PC-9 (cell line): ENCODE results near the gene CDT1. TPM values are rescaled to one million over a fixed set of nuclear protein-coding genes. Genes with fewer than 3 reads are reported as not detected.

Experiments
- BruUV-seq: library from RNA; stranded (reverse); fragments of 400-500 nt; replicated peaks from 2 replicates; lab custom pipeline; 2021; lab: Mats Ljungman, UMichigan
- CTCF ChIA-PET: fragments of 300-600 bp; sonication (Branson Sonifier 250); formaldehyde crosslinking; loops from one replicate; lab custom pipeline; 2022; ENCODE audit warnings: antibody characterized with exemption; lab: Charles Lee
- POLR2A ChIA-PET: fragments of 300-600 bp; sonication (Branson Sonifier 250); formaldehyde crosslinking; loops from one replicate; lab custom pipeline; 2022; ENCODE audit warnings: antibody characterized with exemption; ENCODE audit not compliant: unreplicated experiment; lab: Charles Lee
- DNase-seq, 2 experiments: peaks; one replicate each; pipeline versions ENCODE4 v3.0.0 to v3.0.0-alpha.2; 2015 to 2022; ENCODE audit warnings: mixed read lengths in 1 of 2
- H2AFZ ChIP-seq: fragments of 200-600 bp; sonication (generic); 2 replicates; pipeline ENCODE4 v1.8.1; 2017; ENCODE audit warnings: antibody characterized with exemption
- H3F3A ChIP-seq: fragments of 200-600 bp; sonication (generic); 2 replicates; pipeline ENCODE4 v1.8.1; 2017; ENCODE audit warnings: antibody characterized with exemption, mild to moderate bottlenecking, low read depth; ENCODE audit not compliant: insufficient read depth
- H3K27ac ChIP-seq: fragments of 200-600 bp; sonication (generic); 2 replicates; pipeline ENCODE4 v1.6.1; 2016; ENCODE audit warnings: mixed run types
- H3K27me3 ChIP-seq: fragments of 200-600 bp; sonication (generic); 2 replicates; pipeline ENCODE4 v1.6.1; 2016; ENCODE audit warnings: low read depth, mixed run types; ENCODE audit not compliant: insufficient read depth
- H3K36me3 ChIP-seq: fragments of 200-600 bp; sonication (generic); 2 replicates; pipeline ENCODE4 v1.6.1; 2016; ENCODE audit warnings: low read depth, mixed run types
- H3K4me1 ChIP-seq: fragments of 200-600 bp; sonication (generic); replicated peaks from 2 replicates; pipeline ENCODE4 v1.6.1; 2016; ENCODE audit warnings: mixed run types; ENCODE audit not compliant: insufficient read depth
- H3K4me2 ChIP-seq: fragments of 200-600 bp; sonication (generic); 2 replicates; pipeline ENCODE4 v1.6.1; 2017; ENCODE audit warnings: mixed run types
- H3K4me3 ChIP-seq: fragments of 200-600 bp; sonication (generic); 2 replicates; pipeline ENCODE4 v1.6.1; 2016; ENCODE audit warnings: mixed run types
- H3K79me2 ChIP-seq: fragments of 200-600 bp; sonication (generic); 2 replicates; pipeline ENCODE4 v1.6.1; 2017; ENCODE audit warnings: low read depth, mixed run types
- H3K9me2 ChIP-seq: fragments of 200-600 bp; sonication (generic); 2 replicates; pipeline ENCODE4 v1.8.1; 2017; ENCODE audit warnings: mild to moderate bottlenecking; ENCODE audit not compliant: insufficient read depth
- H3K9me3 ChIP-seq: fragments of 200-600 bp; sonication (generic); 2 replicates; pipeline ENCODE4 v1.8.1; 2016; ENCODE audit warnings: low read depth; ENCODE audit not compliant: insufficient read depth
- H4K20me1 ChIP-seq: fragments of 200-600 bp; sonication (generic); 2 replicates; pipeline ENCODE4 v1.8.1; 2017; ENCODE audit not compliant: insufficient read depth
- CTCF ChIP-seq: fragments of 200-600 bp; sonication (generic); conservative IDR thresholded peaks from 2 replicates; pipeline ENCODE4 v1.6.1; 2017; ENCODE audit warnings: mixed run types, antibody characterized with exemption, mild to moderate bottlenecking, moderate library complexity
- EZH2 ChIP-seq: fragments of 200-600 bp; sonication (generic); IDR thresholded peaks from 2 replicates; pipeline ENCODE4 v1.8.0; 2017; ENCODE audit warnings: antibody characterized with exemption, low read depth
- intact Hi-C: fragments of 100-400 bp; cut with micrococcal nuclease; formaldehyde crosslinking; loops from one replicate; pipeline ENCODE4 v1.10.0; 2022; ENCODE audit not compliant: unreplicated experiment
- total RNA-seq: library from RNA; stranded (reverse); gene quantifications from 2 replicates; pipeline ENCODE4 v1.2.3, GENCODE V29; 2021

CDT1 gene
- total RNA-seq, 1 experiment from 2014 or later, result 73.2 TPM

DNA sequence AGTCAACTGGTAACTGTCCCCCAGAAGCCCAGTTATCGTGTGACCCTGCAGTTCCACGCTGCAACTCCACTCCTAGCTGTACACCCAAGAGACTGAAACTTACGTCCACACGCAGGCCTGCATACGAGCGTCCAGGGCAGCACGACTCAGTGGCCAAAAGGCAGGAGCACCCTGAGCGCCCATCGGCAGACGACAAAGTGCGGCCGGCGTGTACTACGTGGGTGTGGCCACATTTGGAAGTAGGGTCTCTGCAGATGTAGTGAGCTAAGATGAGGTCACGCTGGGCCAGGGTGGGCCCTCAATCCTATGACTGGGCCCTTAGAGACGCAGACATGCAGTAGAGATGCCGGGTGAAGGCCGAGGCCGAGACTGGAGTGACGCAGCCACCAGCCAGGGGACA, 39.7 kb downstream of the CDT1 start:
- no peaks in the 10 kb centered on the region for H3K9me3 ChIP-seq
- H3K4me2 ChIP-seq, result no peak overlapping the region
- no peaks in the 10 kb centered on the region for H3K4me1 ChIP-seq
- H3K79me2 ChIP-seq, result no peaks in the 10 kb centered on the region
- no peaks in the 10 kb centered on the region for H3K27me3 ChIP-seq
- POLR2A ChIA-PET, result no interaction called here
- no peak overlapping the region for H2AFZ ChIP-seq
- no peak overlapping the region for H3K27ac ChIP-seq
- BruUV-seq, result no TSS peak
- H3K4me3 ChIP-seq, result no peak overlapping the region
- CTCF ChIA-PET, result no interaction called here
- intact Hi-C loops, result no loop called here
- no peak for TF ChIP-seq EZH2
- TF ChIP-seq CTCF, result no peak
- no peaks in the 10 kb centered on the region for H3F3A ChIP-seq
- H3K36me3 ChIP-seq, result no peaks in the 10 kb centered on the region
- no peaks in the 10 kb centered on the region for H3K9me2 ChIP-seq
- no peak for DNase-seq
- H4K20me1 ChIP-seq, result no peaks in the 10 kb centered on the region

DNA sequence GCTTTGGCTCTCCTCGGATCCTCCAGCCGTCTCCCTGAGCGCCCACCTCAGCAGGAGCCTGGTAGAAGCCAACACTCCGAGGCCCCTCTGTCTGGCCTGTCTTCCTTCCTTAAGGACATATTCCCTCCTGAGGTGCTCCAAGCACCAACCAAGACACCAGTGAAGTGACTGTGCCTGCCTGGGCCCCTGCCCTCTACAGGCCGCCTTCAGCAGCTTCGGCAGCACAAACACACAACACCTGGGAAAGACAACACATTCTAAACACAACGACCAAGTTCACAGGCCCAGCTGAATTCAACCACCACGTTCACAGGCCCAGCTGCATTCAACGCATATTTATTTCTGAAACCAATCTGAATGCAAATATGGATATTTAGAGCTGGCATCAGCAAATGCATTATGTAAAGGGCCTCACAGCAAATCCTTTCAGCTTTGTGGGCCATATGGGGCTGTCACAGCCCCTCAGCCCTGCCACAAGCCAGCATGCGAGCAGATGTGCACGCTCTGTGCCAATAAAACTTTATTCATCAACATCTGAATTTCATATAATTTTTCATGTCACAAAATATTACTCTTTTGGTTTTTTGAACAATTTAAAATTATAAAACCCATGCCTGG, 40.9 kb downstream of the CDT1 start:
- no TSS peak for BruUV-seq
- Histone ChIP-seq H4K20me1 (no peaks in the 10 kb centered on the region), H3K4me2 (no peak overlapping the region), H3K27me3 (no peaks in the 10 kb centered on the region), H2AFZ (no peak overlapping the region), H3F3A (no peaks in the 10 kb centered on the region), H3K4me1 (no peaks in the 10 kb centered on the region), H3K27ac (no peak overlapping the region), H3K4me3 (no peak overlapping the region), H3K9me2 (no peaks in the 10 kb centered on the region), H3K9me3 (no peaks in the 10 kb centered on the region), H3K79me2 (no peaks in the 10 kb centered on the region), H3K36me3 (no peaks in the 10 kb centered on the region)
- no peak for TF ChIP-seq EZH2
- TF ChIP-seq CTCF, result no peak
- ChIA-PET CTCF (no interaction called here), POLR2A (no interaction called here)
- intact Hi-C loops, result no loop called here
- DNase-seq, result no peak

DNA sequence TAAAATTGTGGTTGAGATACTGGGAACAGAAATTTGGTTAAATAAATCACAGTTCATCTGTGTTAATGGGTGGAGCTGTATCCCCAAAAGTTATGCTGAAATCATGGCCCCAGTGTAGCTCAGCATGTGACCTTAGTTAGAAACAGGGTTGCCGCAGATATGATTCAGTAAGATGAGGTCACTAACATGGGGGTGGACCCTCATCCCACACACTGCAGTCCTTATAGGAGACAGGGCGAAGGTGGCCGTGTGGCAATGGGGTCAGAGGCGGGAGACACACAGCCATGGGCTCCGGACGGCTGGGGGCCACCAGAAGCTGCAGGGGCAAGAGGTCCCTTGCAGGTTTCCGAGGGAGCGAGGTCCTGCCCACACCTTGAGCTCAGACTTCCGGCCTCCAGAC, 42.5 kb downstream of the CDT1 start:
- no peak overlapping the region for H3K4me2 ChIP-seq
- H3K9me2 ChIP-seq, result no peaks in the 10 kb centered on the region
- ChIA-PET CTCF (no interaction called here), POLR2A (interaction anchor here (0.6 kb wide), 1 partner anchor 1061 kb away, joined by 7 read pairs; no protein-coding TSS in a partner anchor)
- no peaks in the 10 kb centered on the region for H4K20me1 ChIP-seq
- H3K27ac ChIP-seq, result no peak overlapping the region
- DNase-seq, result no peak
- H2AFZ ChIP-seq, result no peak overlapping the region
- H3F3A ChIP-seq, result no peaks in the 10 kb centered on the region
- no peaks in the 10 kb centered on the region for H3K36me3 ChIP-seq
- H3K27me3 ChIP-seq, result no peaks in the 10 kb centered on the region
- no peaks in the 10 kb centered on the region for H3K79me2 ChIP-seq
- H3K4me3 ChIP-seq, result no peak overlapping the region
- no peaks in the 10 kb centered on the region for H3K4me1 ChIP-seq
- no TSS peak for BruUV-seq
- TF ChIP-seq CTCF (no peak), EZH2 (no peak)
- intact Hi-C loops, result no loop called here
- H3K9me3 ChIP-seq, result no peaks in the 10 kb centered on the region
